HG03457 (cell line): ENCODE measurements around the gene HCRT.
"Not testable (repeated sequence)": the region's sequence is repeated elsewhere in the genome, so short reads cannot be mapped to it uniquely, and the experiment has no call there.

Source experiments
- ATAC-seq: cut with Tn5 transposase; IDR thresholded peaks from one replicate; pipeline ENCODE4 v1.9.1; 2021; ENCODE audit warnings: moderate number of reproducible peaks; ENCODE audit not compliant: unreplicated experiment

The HCRT gene

GRCh38 chr17:42180411-42180921 lies 4.8 kb downstream of the HCRT start:
- no peak for ATAC-seq

- ATAC-seq = no peak
Observed at GRCh38 chr17:42179911-42180410, 5.3 kb downstream of the HCRT start.

- ATAC-seq = no peak
Observed at GRCh38 chr17:42179335-42179734, 5.9 kb downstream of the HCRT start.

- ATAC-seq = no peak
Observed at GRCh38 chr17:42178817-42179216, 6.4 kb downstream of the HCRT start.

GRCh38 chr17:42177684-42178083 lies 7.6 kb downstream of the HCRT start:
- ATAC-seq = no peak

- ATAC-seq = no peak
Observed at GRCh38 chr17:42174126-42174783, 11.0 kb downstream of the HCRT start.

GRCh38 chr17:42171831-42172230 lies 13.4 kb downstream of the HCRT start:
- no peak for ATAC-seq

GRCh38 chr17:42169351-42169750 lies 15.9 kb downstream of the HCRT start:
- ATAC-seq = no peak

- no peak for ATAC-seq
Observed at GRCh38 chr17:42167807-42168206, 17.4 kb downstream of the HCRT start.

GRCh38 chr17:42166196-42166763 lies 19.0 kb downstream of the HCRT start:
- no peak for ATAC-seq

- no peak for ATAC-seq
Observed at GRCh38 chr17:42165751-42166150, 19.5 kb downstream of the HCRT start.

GRCh38 chr17:42163696-42164407 lies 21.4 kb downstream of the HCRT start:
- no peak for ATAC-seq

- ATAC-seq = no peak
Observed at GRCh38 chr17:42163113-42163512, 22.1 kb downstream of the HCRT start.

GRCh38 chr17:42160531-42160910 lies 24.7 kb downstream of the HCRT start:
- no peak for ATAC-seq

- ATAC-seq = no peak
Observed at GRCh38 chr17:42159796-42160530, 25.3 kb downstream of the HCRT start.

GRCh38 chr17:42155614-42156045 lies 29.6 kb downstream of the HCRT start:
- ATAC-seq = no peak

- no peak for ATAC-seq
Observed at GRCh38 chr17:42153919-42154742, 31.1 kb downstream of the HCRT start.

GRCh38 chr17:42146911-42147607 lies 38.2 kb downstream of the HCRT start:
- ATAC-seq = no peak

- ATAC-seq = not testable (repeated sequence)
Observed at GRCh38 chr17:42143138-42143537, 42.1 kb downstream of the HCRT start.
